Hepatocyte (in vitro differentiated cells): ENCODE results near the gene TUBGCP5. TPM values are rescaled to one million over a fixed set of nuclear protein-coding genes. Genes with fewer than 3 reads are reported as not detected.
A peak's percentile ranks its signal among the peaks of the same experiment; 100 is the strongest.

Experiments used
- DNase-seq: peaks from one replicate; pipeline ENCODE4 v3.0.0-alpha.2; 2016; ENCODE audit warnings: low spot score
- H2AFZ ChIP-seq: fragments of 200-600 bp; sonication (generic); 2 replicates; pipeline ENCODE4 v1.6.0; 2016; ENCODE audit warnings: antibody characterized with exemption, mild to moderate bottlenecking
- H3K27ac ChIP-seq: fragments of 200-600 bp; sonication (generic); 2 replicates; pipeline ENCODE4 v1.5.1; 2016; ENCODE audit warnings: mild to moderate bottlenecking
- H3K27me3 ChIP-seq: fragments of 200-600 bp; sonication (generic); 2 replicates; pipeline ENCODE4 v1.6.1; 2016
- H3K36me3 ChIP-seq: fragments of 200-600 bp; sonication (generic); replicated peaks from 2 replicates; pipeline ENCODE4 v1.5.1; 2016; ENCODE audit warnings: low read depth; ENCODE audit not compliant: insufficient read depth
- H3K4me1 ChIP-seq: fragments of 200-600 bp; sonication (generic); 2 replicates; pipeline ENCODE4 v1.5.1; 2016; ENCODE audit warnings: mild to moderate bottlenecking, moderate library complexity; ENCODE audit not compliant: insufficient read depth
- H3K4me2 ChIP-seq: fragments of 200-600 bp; sonication (generic); 2 replicates; pipeline ENCODE4 v1.6.0; 2016
- H3K4me3 ChIP-seq: fragments of 200-600 bp; sonication (generic); 2 replicates; pipeline ENCODE4 v1.5.1; 2016; ENCODE audit warnings: mild to moderate bottlenecking
- H3K79me2 ChIP-seq: fragments of 200-600 bp; sonication (generic); 2 replicates; pipeline ENCODE4 v1.6.0; 2017; ENCODE audit warnings: mild to moderate bottlenecking
- H3K9me2 ChIP-seq: fragments of 200-600 bp; sonication (generic); replicated peaks from 2 replicates; pipeline ENCODE4 v1.6.0; 2017; ENCODE audit warnings: mild to moderate bottlenecking; ENCODE audit not compliant: insufficient read depth
- H3K9me3 ChIP-seq: fragments of 200-600 bp; sonication (generic); 2 replicates; pipeline ENCODE4 v1.5.1; 2016; ENCODE audit warnings: low read depth, mild to moderate bottlenecking
- H4K20me1 ChIP-seq: fragments of 200-600 bp; sonication (generic); 2 replicates; pipeline ENCODE4 v1.6.0; 2016; ENCODE audit warnings: mild to moderate bottlenecking; ENCODE audit not compliant: insufficient read depth, poor library complexity, severe bottlenecking
- EZH2 ChIP-seq: fragments of 200-600 bp; sonication (generic); IDR thresholded peaks from 2 replicates; pipeline ENCODE4 v1.6.1; 2016; ENCODE audit warnings: antibody characterized with exemption, mild to moderate bottlenecking, borderline replicate concordance
- EZH2phosphoT487 ChIP-seq: fragments of 200-600 bp; sonication (generic); IDR thresholded peaks from one replicate; pipeline ENCODE4 v1.6.1; 2018; ENCODE audit warnings: antibody characterized with exemption, mild to moderate bottlenecking, low read depth, moderate library complexity; ENCODE audit not compliant: unreplicated experiment, severe bottlenecking
- WGBS: methylation state at CpG from one replicate; pipeline ENCODE4 v1.1.6; 2016; ENCODE audit warnings: low lambda C conversion rate; ENCODE audit errors: missing lambda C conversion rate; 5-methylcytosine and 5-hydroxymethylcytosine counted together
- polyA plus RNA-seq: library from polyadenylated mRNA; unstranded; fragments of >200 nt; fragmentation: Nextera tagmentation; extraction: Ambion mirVana; gene quantifications from 2 replicates; pipeline ENCODE4 v1.2.1, GENCODE V29; 2016
- total RNA-seq: library from RNA; depleted of rRNA; stranded (reverse); fragments of >200 nt; gene quantifications from 2 replicates; pipeline ENCODE4 v1.2.3, GENCODE V29; 2014
- TF ChIP-seq, protein P1 (sequence below): fragments of 200-600 bp; sonication (generic); IDR thresholded peaks from 2 replicates; pipeline ENCODE4 v1.5.1; 2016; ENCODE audit warnings: antibody characterized with exemption, mild to moderate bottlenecking; ENCODE audit not compliant: poor library complexity

Gene TUBGCP5
- total and polyA plus RNA-seq, 2 experiments from 2014 or later: 9.6 to 29.4 TPM

DNA sequence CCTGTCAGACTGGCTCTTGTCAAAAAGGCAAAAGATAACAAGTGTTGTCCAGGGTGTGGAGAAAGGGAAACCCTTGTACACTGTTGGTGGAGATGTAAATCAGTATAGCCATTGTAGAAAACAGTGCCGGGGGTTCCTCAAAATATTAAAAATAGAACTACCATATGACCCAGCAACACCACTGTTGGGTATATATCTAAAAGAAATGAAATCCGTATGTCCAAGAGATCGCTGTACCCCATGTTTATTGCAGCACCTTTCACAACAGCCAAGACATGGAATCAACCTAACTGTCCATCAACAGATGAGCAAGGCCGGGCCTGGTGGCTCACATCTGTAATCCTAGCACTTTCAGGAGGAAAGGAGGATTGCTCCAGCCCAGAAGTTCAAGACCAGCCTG is 65.4 kb downstream of the TUBGCP5 start:
- 93% methylated on average over 4 of the region's 4 CpGs for WGBS
- H3K79me2 ChIP-seq: peaks cover 98% of the 10 kb centered on the region
- peaks cover 66% of the 10 kb centered on the region for H4K20me1 ChIP-seq

DNA sequence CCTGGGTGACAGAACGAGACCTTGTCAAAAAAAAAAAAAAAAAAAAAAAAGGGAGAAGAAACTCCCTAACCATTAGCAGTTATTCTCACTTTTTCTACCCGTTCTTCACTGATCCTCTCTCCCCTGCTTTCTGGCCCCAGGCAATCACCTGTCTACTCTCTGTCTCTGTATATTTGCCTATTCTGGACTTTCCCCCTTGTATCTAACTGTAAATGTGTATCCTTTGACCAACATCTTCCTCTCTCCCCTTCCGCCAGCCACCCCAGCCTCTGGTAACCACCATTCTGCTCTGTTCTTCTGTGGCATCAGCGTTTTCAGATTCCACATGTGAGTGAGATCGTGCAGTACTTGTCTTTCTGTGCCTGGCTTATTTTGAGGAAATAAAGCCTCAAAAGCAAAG is 66.1 kb downstream of the TUBGCP5 start:
- 63% methylated on average over 5 of the region's 5 CpGs for WGBS
- DNase-seq: no peak
- peaks cover 59% of the 10 kb centered on the region for H4K20me1 ChIP-seq
- peaks cover under 1% of the 10 kb centered on the region for H3K4me1 ChIP-seq
- no peak overlapping the region for H2AFZ ChIP-seq
- peaks cover 98% of the 10 kb centered on the region for H3K79me2 ChIP-seq
- no peaks in the 10 kb centered on the region for H3K9me2 ChIP-seq
- H3K27ac ChIP-seq: no peak overlapping the region
- H3K4me2 ChIP-seq: peak overlapping the region; percentile 1
- H3K36me3 ChIP-seq: no peaks in the 10 kb centered on the region
- TF ChIP-seq, protein P1, sequence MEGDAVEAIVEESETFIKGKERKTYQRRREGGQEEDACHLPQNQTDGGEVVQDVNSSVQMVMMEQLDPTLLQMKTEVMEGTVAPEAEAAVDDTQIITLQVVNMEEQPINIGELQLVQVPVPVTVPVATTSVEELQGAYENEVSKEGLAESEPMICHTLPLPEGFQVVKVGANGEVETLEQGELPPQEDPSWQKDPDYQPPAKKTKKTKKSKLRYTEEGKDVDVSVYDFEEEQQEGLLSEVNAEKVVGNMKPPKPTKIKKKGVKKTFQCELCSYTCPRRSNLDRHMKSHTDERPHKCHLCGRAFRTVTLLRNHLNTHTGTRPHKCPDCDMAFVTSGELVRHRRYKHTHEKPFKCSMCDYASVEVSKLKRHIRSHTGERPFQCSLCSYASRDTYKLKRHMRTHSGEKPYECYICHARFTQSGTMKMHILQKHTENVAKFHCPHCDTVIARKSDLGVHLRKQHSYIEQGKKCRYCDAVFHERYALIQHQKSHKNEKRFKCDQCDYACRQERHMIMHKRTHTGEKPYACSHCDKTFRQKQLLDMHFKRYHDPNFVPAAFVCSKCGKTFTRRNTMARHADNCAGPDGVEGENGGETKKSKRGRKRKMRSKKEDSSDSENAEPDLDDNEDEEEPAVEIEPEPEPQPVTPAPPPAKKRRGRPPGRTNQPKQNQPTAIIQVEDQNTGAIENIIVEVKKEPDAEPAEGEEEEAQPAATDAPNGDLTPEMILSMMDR: no peak
- TF ChIP-seq EZH2phosphoT487 (no peak), EZH2 (no peak)
- no peaks in the 10 kb centered on the region for H3K27me3 ChIP-seq
- no peaks in the 10 kb centered on the region for H3K9me3 ChIP-seq
- H3K4me3 ChIP-seq: no peak overlapping the region

More for the DNA sequence above, 65.4 kb downstream of the TUBGCP5 start:
- H3K9me2 ChIP-seq: no peaks in the 10 kb centered on the region
- no peaks in the 10 kb centered on the region for H3K27me3 ChIP-seq
- H3K36me3 ChIP-seq: no peaks in the 10 kb centered on the region
- no peak overlapping the region for H3K4me3 ChIP-seq
- TF ChIP-seq, protein P1: no peak
- TF ChIP-seq EZH2phosphoT487: no peak
- TF ChIP-seq EZH2: no peak
- H3K4me1 ChIP-seq: peaks cover 5% of the 10 kb centered on the region
- H3K27ac ChIP-seq: no peak overlapping the region
- H3K9me3 ChIP-seq: no peaks in the 10 kb centered on the region
- no peak overlapping the region for H2AFZ ChIP-seq
- no peak for DNase-seq
- no peak overlapping the region for H3K4me2 ChIP-seq

DNA sequence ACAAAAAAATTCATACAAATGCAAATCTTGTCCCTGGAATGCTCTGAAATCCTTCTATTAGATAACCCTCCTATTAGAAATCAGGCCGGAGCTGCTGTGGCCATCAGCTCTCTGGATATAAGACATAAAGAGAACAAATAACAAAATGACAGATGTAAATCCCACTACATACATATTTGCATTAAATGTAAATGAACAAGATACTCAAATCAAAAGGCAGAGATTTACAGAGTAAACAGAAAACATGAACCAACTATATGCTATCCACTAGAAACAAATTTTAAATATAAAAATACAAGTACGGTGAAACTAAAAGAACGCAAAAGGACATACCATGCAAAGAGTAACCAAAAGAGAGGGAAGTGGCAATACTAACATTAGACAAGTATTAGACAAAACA is 69.9 kb downstream of the TUBGCP5 start:
- no peaks in the 10 kb centered on the region for H3K4me1 ChIP-seq
- no peak for DNase-seq
- H3K4me2 ChIP-seq: no peak overlapping the region
- peaks cover 45% of the 10 kb centered on the region for H4K20me1 ChIP-seq
- H3K27ac ChIP-seq: no peak overlapping the region
- no peaks in the 10 kb centered on the region for H3K36me3 ChIP-seq
- H3K9me2 ChIP-seq: no peaks in the 10 kb centered on the region
- TF ChIP-seq EZH2: no peak
- TF ChIP-seq EZH2phosphoT487: no peak
- TF ChIP-seq, protein P1: no peak
- no peaks in the 10 kb centered on the region for H3K9me3 ChIP-seq
- H3K27me3 ChIP-seq: no peaks in the 10 kb centered on the region
- peaks cover 98% of the 10 kb centered on the region for H3K79me2 ChIP-seq
- 95% methylated on average over 3 of the region's 3 CpGs for WGBS
- no peak overlapping the region for H3K4me3 ChIP-seq
- H2AFZ ChIP-seq: no peak overlapping the region

DNA sequence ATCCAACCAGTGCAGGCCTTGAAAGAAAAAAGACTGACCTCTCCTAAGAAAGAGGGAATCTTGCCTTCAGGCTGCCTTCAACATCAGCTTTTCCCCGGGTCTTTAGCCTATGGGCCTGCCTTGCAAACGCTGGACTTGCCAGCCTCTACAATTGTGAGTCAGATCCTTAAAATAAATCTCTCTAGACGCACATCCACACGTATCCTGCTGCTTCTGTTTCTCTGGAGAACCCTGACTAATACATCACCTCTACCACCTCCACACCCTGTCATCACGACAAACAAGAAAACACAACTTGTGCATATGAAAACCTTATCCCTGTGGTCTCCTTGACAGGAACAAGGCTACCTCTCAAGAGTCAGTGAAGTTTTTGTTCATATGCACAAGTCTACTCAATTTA is 71.0 kb downstream of the TUBGCP5 start:
- no peak overlapping the region for H3K4me3 ChIP-seq
- H3K4me1 ChIP-seq: no peaks in the 10 kb centered on the region
- peaks cover 96% of the 10 kb centered on the region for H3K79me2 ChIP-seq
- no peaks in the 10 kb centered on the region for H3K9me3 ChIP-seq
- H3K27ac ChIP-seq: no peak overlapping the region
- H4K20me1 ChIP-seq: peaks cover 43% of the 10 kb centered on the region
- H3K4me2 ChIP-seq: no peak overlapping the region
- no peaks in the 10 kb centered on the region for H3K27me3 ChIP-seq
- TF ChIP-seq EZH2: no peak
- no peak for TF ChIP-seq EZH2phosphoT487
- TF ChIP-seq, protein P1: no peak
- no peak for DNase-seq
- H2AFZ ChIP-seq: no peak overlapping the region
- H3K36me3 ChIP-seq: no peaks in the 10 kb centered on the region
- 76% methylated on average over 5 of the region's 5 CpGs for WGBS
- no peaks in the 10 kb centered on the region for H3K9me2 ChIP-seq
